Stomach (tissue), 19 donors: ENCODE results near the gene OTOL1. TPM values are rescaled to one million over a fixed set of nuclear protein-coding genes. Genes with fewer than 3 reads are reported as not detected.

Experiments used
- DNase-seq, 2 donors: peaks; one replicate each; pipeline versions ENCODE4 v3.0.0 to v3.0.0-alpha.2; 2013 to 2019
- H3K27ac ChIP-seq, 5 donors: fragments of 200-600 bp in 4 of 5; sonication (generic) in 4 of 5; one replicate each; pipeline ENCODE4 v1.5.1; 2013 to 2019; ENCODE audit warnings: mild to moderate bottlenecking in 1 of 5, moderate library complexity in 1 of 5
- H3K27me3 ChIP-seq, 3 donors: fragments of 200-600 bp; sonication (generic); one replicate each; pipeline ENCODE4 v1.5.1; 2017 to 2019; ENCODE audit warnings: mixed run types in 1 of 3
- H3K36me3 ChIP-seq, 4 donors: fragments of 200-600 bp; sonication (generic); 1 replicate in 3 of 4; 2 replicates in 1 of 4; pipeline ENCODE4 v1.5.1; 2016 to 2019
- H3K4me1 ChIP-seq, 4 donors: fragments of 200-600 bp; sonication (generic); one replicate each; pipeline ENCODE4 v1.5.1; 2016 to 2019
- H3K4me3 ChIP-seq, 4 donors: fragments of 200-600 bp; sonication (generic) in 3 of 4; one replicate each; pipeline ENCODE4 v1.5.1; 2016 to 2019; ENCODE audit warnings: mild to moderate bottlenecking in 1 of 4
- H3K9me3 ChIP-seq, 4 donors: fragments of 200-600 bp; sonication (generic); one replicate each; pipeline ENCODE4 v1.5.1; 2016 to 2019
- EP300 ChIP-seq: sonication (generic); formaldehyde crosslinking; IDR thresholded peaks from one replicate; pipeline ENCODE4 v1.6.1; 2017; ENCODE audit warnings: antibody characterized with exemption
- POLR2A ChIP-seq, 4 donors: fragments of 450-650 bp; IDR thresholded peaks; one replicate each; pipeline ENCODE4 v1.6.1; 2016; ENCODE audit warnings: antibody characterized with exemption in 4 of 4, control low read depth in 2 of 4, mild to moderate bottlenecking in 1 of 4, moderate library complexity in 1 of 4
- POLR2AphosphoS5 ChIP-seq, 3 donors: sonication (generic); formaldehyde crosslinking; IDR thresholded peaks; one replicate each; pipeline ENCODE4 v1.6.1; 2016; ENCODE audit warnings: antibody characterized with exemption in 3 of 3
- WGBS, 5 donors: extraction: QIAGEN DNeasy Blood & Tissue Kit in 3 of 5; methylation state at CpG; one replicate each; pipeline versions ENCODE4 v1.1.5 to v1.1.7; 2013 to 2018; 5-methylcytosine and 5-hydroxymethylcytosine counted together
- intact Hi-C: fragments of 100-400 bp; cut with DNase I; formaldehyde crosslinking; loops from one replicate; pipeline ENCODE4 v1.15.1; 2023; ENCODE audit warnings: low total_unique reads
- long read RNA-seq, 10 donors: transcript quantifications; one replicate each; lab custom pipeline, GENCODE V29; 2026
- polyA plus RNA-seq, 3 donors: library from polyadenylated mRNA; stranded (reverse); fragments of 200-250 nt; gene quantifications; one replicate each; pipeline ENCODE4 v1.2.3, GENCODE V29; 2013
- total RNA-seq, 5 donors: library from RNA; depleted of rRNA; stranded (reverse); fragments of >200 nt; gene quantifications; one replicate each; pipeline versions ENCODE4 v1.1.0 to v1.2.3, GENCODE V29; 2014 to 2016
- TF ChIP-seq, protein P1 (sequence below), 7 experiments: fragments of 450-650 bp in 4 of 7; fragments of 200-600 bp in 3 of 7; sonication (generic) in 3 of 7; IDR thresholded peaks; one replicate each; pipeline ENCODE4 v1.5.1; 2016 to 2019; ENCODE audit warnings: antibody characterized with exemption in 7 of 7, control low read depth in 2 of 7, mild to moderate bottlenecking in 1 of 7
- donor health status: healthy with polysubstance abuse.
- donor health status: Bipolar disorder and iron deficiency.
- donor health status: healthy.

OTOL1 gene
- total RNA-seq: not detected
- not detected for polyA plus RNA-seq
- long read RNA-seq, donor 1: 0 reads
- long read RNA-seq, donor 2: 0 reads
- long read RNA-seq, donor 3: 0 reads
- long read RNA-seq, donor 4: 0 reads
- long read RNA-seq, donor 5: 0 reads
- long read RNA-seq, donor 6: 0 reads
- long read RNA-seq, donor 7: 0 reads
- long read RNA-seq, donor 8: 0 reads
- long read RNA-seq, donor 9: 0 reads
- long read RNA-seq, donor 10: 0 reads

DNA sequence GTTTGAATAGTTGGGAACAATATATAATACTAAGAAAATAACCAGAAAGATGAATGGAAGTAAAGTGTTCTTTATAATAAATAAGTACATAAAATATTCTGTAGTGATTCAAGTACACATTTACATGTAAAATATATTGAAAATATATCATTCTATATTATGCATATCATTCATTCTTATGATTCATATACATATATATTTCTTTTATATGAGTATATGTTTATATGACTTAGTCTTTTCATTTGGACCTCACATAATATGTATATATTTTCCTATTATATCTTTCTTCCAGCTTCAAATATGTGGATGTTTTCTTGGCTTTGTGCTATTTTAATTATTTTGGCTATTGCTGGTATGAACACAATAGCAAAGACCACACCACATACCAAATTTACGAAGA lies at the start of gene OTOL1:
TSS of gene OTOL1 (plus strand) at position 301 of the 400 bp plus-strand sequence. CDS start at position 301, 0 bp downstream.
- intact Hi-C loops: no loop called here
- peaks cover 0 to 13% (median 7%) of the 10 kb centered on the region in 4 donors for H3K9me3 ChIP-seq
- H3K36me3 ChIP-seq: no peaks in the 10 kb centered on the region
- no peak within 1 kb of the TSS for H3K27ac ChIP-seq
- TF ChIP-seq POLR2AphosphoS5 (IDR thresholded peaks at IDR 0.05): no peak
- no peak for TF ChIP-seq EP300
- no peak within 1 kb of the TSS for H3K4me3 ChIP-seq
- H3K27me3 ChIP-seq: no peaks in the 10 kb centered on the region
- WGBS, 5 donors: 65 to 77% (median 74%) methylated on average over 1 of the region's 1 CpG
- no peaks in the 10 kb centered on the region for H3K4me1 ChIP-seq
- no peak for DNase-seq

DNA sequence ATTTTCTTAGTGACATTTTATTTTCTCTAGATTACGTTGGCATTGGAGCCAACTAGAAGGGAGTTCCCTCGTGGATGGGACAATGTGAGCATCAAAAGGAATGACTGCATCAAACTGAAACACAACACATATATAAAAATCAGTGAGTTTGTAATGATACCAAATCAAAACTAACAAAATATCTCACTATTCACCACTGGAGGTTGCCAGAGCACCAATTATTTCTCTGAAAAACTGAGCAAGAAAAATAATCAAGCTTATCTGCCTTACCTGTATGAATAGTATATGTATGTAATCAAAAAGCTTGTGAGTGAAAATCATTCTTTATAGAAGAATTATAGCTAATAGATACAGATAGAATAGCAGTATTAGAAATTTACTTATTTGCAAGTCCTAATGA lies 46.8 kb upstream of the OTOL1 start:
- Histone ChIP-seq H3K4me3 (no peak overlapping the region), H3K4me1 (no peaks in the 10 kb centered on the region), H3K27me3 (no peaks in the 10 kb centered on the region), H3K27ac (no peak overlapping the region), H3K36me3 (no peaks in the 10 kb centered on the region), H3K9me3 (no peaks in the 10 kb centered on the region)
- DNase-seq: no peak
- TF ChIP-seq POLR2A (IDR thresholded peaks at IDR 0.05): no peak
- TF ChIP-seq EP300: no peak
- no peak for TF ChIP-seq POLR2AphosphoS5 (IDR thresholded peaks at IDR 0.05)
- TF ChIP-seq, protein P1, sequence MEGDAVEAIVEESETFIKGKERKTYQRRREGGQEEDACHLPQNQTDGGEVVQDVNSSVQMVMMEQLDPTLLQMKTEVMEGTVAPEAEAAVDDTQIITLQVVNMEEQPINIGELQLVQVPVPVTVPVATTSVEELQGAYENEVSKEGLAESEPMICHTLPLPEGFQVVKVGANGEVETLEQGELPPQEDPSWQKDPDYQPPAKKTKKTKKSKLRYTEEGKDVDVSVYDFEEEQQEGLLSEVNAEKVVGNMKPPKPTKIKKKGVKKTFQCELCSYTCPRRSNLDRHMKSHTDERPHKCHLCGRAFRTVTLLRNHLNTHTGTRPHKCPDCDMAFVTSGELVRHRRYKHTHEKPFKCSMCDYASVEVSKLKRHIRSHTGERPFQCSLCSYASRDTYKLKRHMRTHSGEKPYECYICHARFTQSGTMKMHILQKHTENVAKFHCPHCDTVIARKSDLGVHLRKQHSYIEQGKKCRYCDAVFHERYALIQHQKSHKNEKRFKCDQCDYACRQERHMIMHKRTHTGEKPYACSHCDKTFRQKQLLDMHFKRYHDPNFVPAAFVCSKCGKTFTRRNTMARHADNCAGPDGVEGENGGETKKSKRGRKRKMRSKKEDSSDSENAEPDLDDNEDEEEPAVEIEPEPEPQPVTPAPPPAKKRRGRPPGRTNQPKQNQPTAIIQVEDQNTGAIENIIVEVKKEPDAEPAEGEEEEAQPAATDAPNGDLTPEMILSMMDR (IDR thresholded peaks at IDR 0.05): no peak
- intact Hi-C loops: no loop called here
- 44 to 73% (median 50%) methylated on average over 2 of the region's 2 CpGs for WGBS, 5 donors

DNA sequence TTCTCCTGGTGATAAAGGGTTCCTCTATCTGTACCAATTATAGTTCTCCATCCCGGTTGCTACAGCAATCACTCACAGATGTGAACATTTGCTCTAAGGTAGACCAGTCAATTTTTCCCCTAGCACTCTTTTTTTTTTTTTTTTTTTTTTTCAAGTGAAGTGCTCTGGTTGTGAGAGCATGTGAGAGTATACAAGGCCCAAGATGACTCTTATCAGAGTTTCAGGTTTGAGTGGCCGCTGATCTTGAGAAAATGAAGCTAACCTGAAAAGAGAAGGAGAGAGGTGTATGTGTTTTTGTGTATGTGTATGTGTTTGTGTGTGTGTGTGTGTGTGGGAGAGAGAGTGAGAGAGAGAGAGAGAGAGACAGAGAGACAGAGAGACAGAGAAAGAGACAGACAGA lies 44.4 kb upstream of the OTOL1 start:
- DNase-seq: no peak
- Histone ChIP-seq H3K4me3 (no peak overlapping the region), H3K36me3 (no peaks in the 10 kb centered on the region), H3K9me3 (no peaks in the 10 kb centered on the region), H3K27ac (no peak overlapping the region), H3K27me3 (no peaks in the 10 kb centered on the region), H3K4me1 (no peaks in the 10 kb centered on the region)
- TF ChIP-seq EP300 (no peak), POLR2AphosphoS5 (IDR thresholded peaks at IDR 0.05) (no peak), POLR2A (IDR thresholded peaks at IDR 0.05) (no peak)
- TF ChIP-seq, protein P1 (IDR thresholded peaks at IDR 0.05): no peak
- WGBS, 5 donors: 63 to 78% (median 72%) methylated on average over 2 of the region's 2 CpGs
- intact Hi-C loops: no loop called here

DNA sequence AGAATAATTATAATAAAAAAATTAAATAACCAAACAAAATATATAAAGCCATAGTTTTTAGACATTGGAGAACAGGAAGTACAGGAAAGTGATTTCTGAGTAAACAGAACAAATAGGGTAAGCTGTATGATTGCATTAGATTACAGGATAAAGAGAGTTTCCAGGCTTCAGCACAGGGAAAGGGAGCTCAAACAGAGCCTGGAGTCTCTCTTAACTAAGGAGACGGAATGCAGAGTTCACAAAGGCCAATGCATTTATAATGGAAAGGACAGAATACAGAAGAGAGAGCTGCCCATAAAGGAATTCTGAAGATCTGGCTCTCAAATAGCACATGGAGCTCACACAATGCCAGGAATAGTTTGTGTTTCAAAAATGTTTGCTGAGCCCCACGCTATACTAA lies 42.0 kb upstream of the OTOL1 start:
- H3K27me3 ChIP-seq: no peaks in the 10 kb centered on the region
- 28 to 44% (median 32%) methylated on average over 2 of the region's 2 CpGs for WGBS, 5 donors
- no peak overlapping the region for H3K27ac ChIP-seq
- DNase-seq: peak in 1 of 2 donors; percentile 3
- intact Hi-C loops: no loop called here
- H3K36me3 ChIP-seq: no peaks in the 10 kb centered on the region
- H3K4me1 ChIP-seq: no peaks in the 10 kb centered on the region
- no peak overlapping the region for H3K4me3 ChIP-seq
- TF ChIP-seq, protein P1 (IDR thresholded peaks at IDR 0.05): no peak
- TF ChIP-seq POLR2AphosphoS5 (IDR thresholded peaks at IDR 0.05): no peak
- no peak for TF ChIP-seq POLR2A (IDR thresholded peaks at IDR 0.05)
- no peak for TF ChIP-seq EP300
- H3K9me3 ChIP-seq: no peaks in the 10 kb centered on the region

DNA sequence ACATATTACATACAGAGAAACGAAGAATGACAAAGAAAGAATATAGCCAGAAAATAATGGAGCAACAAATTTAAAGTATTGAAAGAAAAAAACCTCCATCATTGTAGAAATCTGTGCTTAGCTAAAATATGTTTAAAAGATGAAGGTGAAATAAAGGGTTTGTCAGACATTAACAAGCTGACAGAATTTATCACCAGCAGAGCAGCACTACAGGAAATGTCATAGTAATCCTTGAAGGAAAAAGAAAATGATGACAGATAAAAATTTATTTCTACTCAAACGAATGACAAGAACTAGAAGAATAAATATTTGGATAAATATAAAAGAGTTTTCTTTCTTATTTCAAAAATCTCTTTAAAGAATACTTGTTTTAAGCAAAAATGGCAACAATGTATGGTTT lies 40.6 kb upstream of the OTOL1 start:
- no peaks in the 10 kb centered on the region for H3K4me1 ChIP-seq
- no peak for DNase-seq
- intact Hi-C loops: no loop called here
- WGBS, 5 donors: 52 to 76% (median 67%) methylated on average over 2 of the region's 2 CpGs
- H3K27me3 ChIP-seq: no peaks in the 10 kb centered on the region
- H3K36me3 ChIP-seq: no peaks in the 10 kb centered on the region
- H3K9me3 ChIP-seq: no peaks in the 10 kb centered on the region
- TF ChIP-seq POLR2A (IDR thresholded peaks at IDR 0.05) (no peak), POLR2AphosphoS5 (IDR thresholded peaks at IDR 0.05) (no peak), EP300 (no peak)
- TF ChIP-seq, protein P1 (IDR thresholded peaks at IDR 0.05): no peak
- no peak overlapping the region for H3K4me3 ChIP-seq
- no peak overlapping the region for H3K27ac ChIP-seq
